Activated T-helper 1 cell treated with Interleukin-2 at 50 U/mL for 16 hours (primary cell): Measurements from ENCODE around the gene PRKCH.
A peak's percentile ranks its signal among the peaks of the same experiment; 100 is the strongest.
"Not testable (repeated sequence)": the region's sequence is repeated elsewhere in the genome, so short reads cannot be mapped to it uniquely, and the experiment has no call there.

ENCODE experiments used
- DNase-seq: peaks from one replicate; pipeline ENCODE4 v3.0.0-alpha.2; 2020; ENCODE audit warnings: low read depth

The PRKCH gene

GRCh38 chr14:61395115-61395725, 73.8 kb downstream of the PRKCH start:
- DNase-seq = no peak

- no peak for DNase-seq
Measured at GRCh38 chr14:61396279-61396678, 74.9 kb downstream of the PRKCH start.

- DNase-seq = no peak
Measured at GRCh38 chr14:61396694-61397093, 75.3 kb downstream of the PRKCH start.

GRCh38 chr14:61397615-61398014, 76.2 kb downstream of the PRKCH start:
- no peak for DNase-seq

- DNase-seq = no peak
Measured at GRCh38 chr14:61398221-61398620, 76.8 kb downstream of the PRKCH start.

- no peak for DNase-seq
Measured at GRCh38 chr14:61399365-61399764, 78.0 kb downstream of the PRKCH start.

GRCh38 chr14:61401461-61401860, 80.1 kb downstream of the PRKCH start:
- DNase-seq = no peak

GRCh38 chr14:61403411-61403810, 82.0 kb downstream of the PRKCH start:
- DNase-seq = no peak

- no peak for DNase-seq
Measured at GRCh38 chr14:61404637-61405036, 83.3 kb downstream of the PRKCH start.

GRCh38 chr14:61406198-61406597, 84.8 kb downstream of the PRKCH start:
- DNase-seq = no peak

GRCh38 chr14:61406675-61407074, 85.3 kb downstream of the PRKCH start:
- no peak for DNase-seq

GRCh38 chr14:61408498-61408897, 87.1 kb downstream of the PRKCH start:
- no peak for DNase-seq

- no peak for DNase-seq
Measured at GRCh38 chr14:61409782-61410181, 88.4 kb downstream of the PRKCH start.

GRCh38 chr14:61415934-61416333, 94.6 kb downstream of the PRKCH start:
- DNase-seq = not testable (repeated sequence)

GRCh38 chr14:61416591-61416990, 95.2 kb downstream of the PRKCH start:
- no peak for DNase-seq

GRCh38 chr14:61417141-61417540, 95.8 kb downstream of the PRKCH start:
- no peak for DNase-seq

GRCh38 chr14:61417883-61418455, 96.6 kb downstream of the PRKCH start:
- no peak for DNase-seq

- DNase-seq = no peak
Measured at GRCh38 chr14:61418746-61419145, 97.4 kb downstream of the PRKCH start.

- DNase-seq = no peak
Measured at GRCh38 chr14:61419201-61419600, 97.8 kb downstream of the PRKCH start.

GRCh38 chr14:61420326-61420725, 98.9 kb downstream of the PRKCH start:
- DNase-seq = peak; percentile 13

GRCh38 chr14:61421212-61421923, 100.0 kb downstream of the PRKCH start:
- DNase-seq = no peak

- no peak for DNase-seq
Measured at GRCh38 chr14:61426048-61426447, 104.7 kb downstream of the PRKCH start.

GRCh38 chr14:61428261-61428660, 106.9 kb downstream of the PRKCH start:
- DNase-seq = no peak

- no peak for DNase-seq
Measured at GRCh38 chr14:61429316-61429715, 107.9 kb downstream of the PRKCH start.
